Mucosa of descending colon (tissue), 3 donors: ENCODE measurements around the gene PHF23. TPM values are rescaled to one million over a fixed set of nuclear protein-coding genes. Genes with fewer than 3 reads are reported as not detected.

Experiments used
- ATAC-seq: fragments of 200-7000 bp; cut with Tn5 transposase; one replicate; pipeline ENCODE4 v1.9.1; 2020; ENCODE audit warnings: mild to moderate bottlenecking, moderate library complexity
- DNase-seq, 3 donors: peaks; one replicate each; pipeline ENCODE4 v3.0.0-alpha.2; 2020
- H3K36me3 ChIP-seq: fragments of 200-600 bp; one replicate; pipeline ENCODE4 v1.8.0; 2021; ENCODE audit warnings: low read depth, mild to moderate bottlenecking
- H3K4me1 ChIP-seq: fragments of 200-600 bp; one replicate; pipeline ENCODE4 v1.8.0; 2021; ENCODE audit warnings: low read depth, mild to moderate bottlenecking
- H3K4me3 ChIP-seq: fragments of 200-600 bp; one replicate; pipeline ENCODE4 v1.8.0; 2021; ENCODE audit warnings: mild to moderate bottlenecking
- H3K9me3 ChIP-seq: fragments of 200-600 bp; one replicate; pipeline ENCODE4 v1.8.0; 2021; ENCODE audit warnings: mild to moderate bottlenecking
- intact Hi-C, 2 donors: fragments of 100-400 bp; cut with DNase I in 1 of 2; cut with micrococcal nuclease in 1 of 2; formaldehyde crosslinking; loops; one replicate each; pipeline versions ENCODE4 v1.11.0 to v1.11.1; 2022; cut with DNase I, micrococcal nuclease
- long read RNA-seq, 2 donors: library from polyadenylated mRNA; unstranded; transcript quantifications; one replicate each; pipeline ENCODE4 v2.0.0, GENCODE V29; 2019 to 2021
- total RNA-seq, 3 donors: library from RNA; stranded (reverse); fragmentation: NEBNext Ultra II Directional in 2 of 3; extraction: Animal tissue kit (Norgen Biotek cat#: 25700) in 2 of 3; gene quantifications; one replicate each; pipeline versions ENCODE4 v1.2.1 to v1.2.4, GENCODE V29; 2021 to 2023
- TF ChIP-seq, protein P1 (sequence below): fragments of 200-600 bp; IDR thresholded peaks from one replicate; pipeline ENCODE4 v1.8.0; 2022; ENCODE audit warnings: antibody characterized with exemption, mild to moderate bottlenecking
- donor health status: DM: no; HTN: no; CAD: no; lungs with moderate emphysema.
- donor health status: DM: no; HTN: no; CAD: no.
- donor health status: DM: no; HTN: yes; CAD: no.

The PHF23 gene
- 10 to 100 TPM; 36.0 to 49.8 (median 36.8) TPM for total RNA-seq
- long read RNA-seq, donor 1, transcript PHF23-205 (5 exons, 1,768 nt) = minor isoform, 6 of 64 reads
- long read RNA-seq, donor 1, transcript PHF23-201 (5 exons, 2,037 nt) = major isoform, 42 of 64 reads
- long read RNA-seq, donor 1, partial matches to known transcripts = 9 of 64 reads
- long read RNA-seq, donor 1, other reads (novel, unspliced or antisense) = 7 of 64 reads
- long read RNA-seq, donor 2, partial matches to known transcripts = 1 of 3 reads
- long read RNA-seq, donor 2, other reads (novel, unspliced or antisense) = 0 of 3 reads

GRCh38 chr17:7239091-7240027, at the start of gene PHF23:
Gene PHF23, minus strand, starts transcription at chr17:7239457. Its CDS starts 178 bp downstream, at chr17:7239279.
- DNase-seq (peak; percentile 99 to 100 (median 99)), ATAC-seq (peak; percentile 73)
- intact Hi-C loops = no loop called here
- Histone ChIP-seq H3K9me3 (no peaks in the 10 kb centered on the region), H3K36me3 (peaks cover 3% of the 10 kb centered on the region), H3K4me1 (peaks cover 35% of the 10 kb centered on the region), H3K4me3 (peak within 1 kb of the TSS; percentile 91)
- TF ChIP-seq, protein P1, sequence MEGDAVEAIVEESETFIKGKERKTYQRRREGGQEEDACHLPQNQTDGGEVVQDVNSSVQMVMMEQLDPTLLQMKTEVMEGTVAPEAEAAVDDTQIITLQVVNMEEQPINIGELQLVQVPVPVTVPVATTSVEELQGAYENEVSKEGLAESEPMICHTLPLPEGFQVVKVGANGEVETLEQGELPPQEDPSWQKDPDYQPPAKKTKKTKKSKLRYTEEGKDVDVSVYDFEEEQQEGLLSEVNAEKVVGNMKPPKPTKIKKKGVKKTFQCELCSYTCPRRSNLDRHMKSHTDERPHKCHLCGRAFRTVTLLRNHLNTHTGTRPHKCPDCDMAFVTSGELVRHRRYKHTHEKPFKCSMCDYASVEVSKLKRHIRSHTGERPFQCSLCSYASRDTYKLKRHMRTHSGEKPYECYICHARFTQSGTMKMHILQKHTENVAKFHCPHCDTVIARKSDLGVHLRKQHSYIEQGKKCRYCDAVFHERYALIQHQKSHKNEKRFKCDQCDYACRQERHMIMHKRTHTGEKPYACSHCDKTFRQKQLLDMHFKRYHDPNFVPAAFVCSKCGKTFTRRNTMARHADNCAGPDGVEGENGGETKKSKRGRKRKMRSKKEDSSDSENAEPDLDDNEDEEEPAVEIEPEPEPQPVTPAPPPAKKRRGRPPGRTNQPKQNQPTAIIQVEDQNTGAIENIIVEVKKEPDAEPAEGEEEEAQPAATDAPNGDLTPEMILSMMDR = no peak

DNA sequence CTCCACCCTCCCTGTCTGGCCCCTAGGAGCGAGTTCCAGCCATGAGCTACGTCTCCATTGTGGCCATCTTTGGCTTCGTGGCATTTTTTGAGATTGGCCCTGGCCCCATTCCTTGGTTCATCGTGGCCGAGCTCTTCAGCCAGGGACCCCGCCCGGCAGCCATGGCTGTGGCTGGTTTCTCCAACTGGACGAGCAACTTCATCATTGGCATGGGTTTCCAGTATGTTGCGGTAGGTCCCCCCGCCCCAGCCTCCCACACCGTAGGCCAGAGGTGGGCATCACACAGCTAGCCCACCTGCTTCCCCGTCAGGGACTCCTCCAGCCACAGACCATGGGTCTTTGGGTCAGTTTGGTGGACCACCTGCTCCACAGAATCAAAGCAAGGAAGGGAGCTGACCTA, 46.4 kb upstream of the PHF23 start:
- peaks cover 19% of the 10 kb centered on the region for H3K4me1 ChIP-seq
- intact Hi-C loops = no loop called here
- H3K4me3 ChIP-seq = no peak overlapping the region
- H3K36me3 ChIP-seq = no peaks in the 10 kb centered on the region
- no peak for DNase-seq
- no peak for ATAC-seq
- TF ChIP-seq, protein P1 = no peak
- no peaks in the 10 kb centered on the region for H3K9me3 ChIP-seq

DNA sequence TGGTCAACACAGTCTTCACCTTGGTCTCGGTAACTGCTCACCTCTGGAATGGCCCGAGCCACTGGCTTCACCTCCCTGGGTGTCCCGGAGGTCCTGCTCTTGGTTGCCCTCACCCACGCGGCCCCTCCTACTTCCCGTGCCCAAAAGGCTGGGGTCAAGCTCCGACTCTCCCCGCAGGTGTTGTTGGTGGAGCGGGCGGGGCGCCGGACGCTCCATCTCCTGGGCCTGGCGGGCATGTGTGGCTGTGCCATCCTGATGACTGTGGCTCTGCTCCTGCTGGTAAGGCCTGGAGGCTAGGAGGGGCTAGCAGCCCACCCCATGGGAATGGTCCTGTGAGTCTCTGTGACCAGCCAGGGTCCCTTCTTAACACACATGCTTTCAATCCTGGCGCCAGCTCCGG, 45.7 kb upstream of the PHF23 start:
- TF ChIP-seq, protein P1 = no peak
- no peaks in the 10 kb centered on the region for H3K9me3 ChIP-seq
- intact Hi-C loops = no loop called here
- H3K4me3 ChIP-seq = no peak overlapping the region
- no peak for DNase-seq
- no peaks in the 10 kb centered on the region for H3K36me3 ChIP-seq
- ATAC-seq = no peak
- peaks cover 25% of the 10 kb centered on the region for H3K4me1 ChIP-seq

- no peak for ATAC-seq
- no peak for DNase-seq
- peaks cover 27% of the 10 kb centered on the region for H3K4me1 ChIP-seq
- no peak overlapping the region for H3K4me3 ChIP-seq
- no peaks in the 10 kb centered on the region for H3K9me3 ChIP-seq
- H3K36me3 ChIP-seq = no peaks in the 10 kb centered on the region
- intact Hi-C loops = no loop called here
- TF ChIP-seq, protein P1 = no peak
These were observed 44.4 kb upstream of the PHF23 start for GRCh38 chr17:7283471-7284216.

DNA sequence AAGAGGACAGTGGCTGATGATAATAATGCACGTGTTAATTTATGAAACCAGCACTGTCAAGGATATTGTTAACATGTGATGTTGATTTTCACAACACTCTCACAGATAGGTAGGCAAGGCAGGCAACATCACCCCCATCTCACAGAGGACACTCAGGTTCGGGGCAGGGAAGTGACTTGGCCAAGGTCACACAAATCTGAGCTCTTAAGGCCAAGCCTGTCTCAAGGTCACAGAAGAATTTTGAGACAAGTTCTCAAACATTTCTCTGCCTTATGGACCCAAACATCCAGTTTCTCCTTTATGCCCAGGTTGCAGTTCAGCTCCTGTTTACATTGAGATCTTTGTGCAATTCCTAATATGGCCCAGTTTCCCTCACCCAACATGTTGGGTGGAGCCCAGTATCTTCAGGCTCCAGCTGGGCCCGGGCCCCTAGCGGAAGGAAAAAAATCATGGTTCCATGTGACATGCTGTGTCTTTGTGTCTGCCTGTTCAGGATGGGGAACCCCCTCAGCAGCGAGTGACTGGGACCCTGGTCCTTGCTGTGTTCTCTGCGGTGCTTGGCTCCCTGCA, 43.6 kb upstream of the PHF23 start:
- DNase-seq (no peak), ATAC-seq (no peak)
- H3K36me3 ChIP-seq = no peaks in the 10 kb centered on the region
- no peaks in the 10 kb centered on the region for H3K9me3 ChIP-seq
- peaks cover 27% of the 10 kb centered on the region for H3K4me1 ChIP-seq
- intact Hi-C loops = no loop called here
- TF ChIP-seq, protein P1 = no peak
- no peak overlapping the region for H3K4me3 ChIP-seq
